ENCODE data around the gene CERKL. TPM values are rescaled to one million over a fixed set of nuclear protein-coding genes. Genes with fewer than 3 reads are reported as not detected.

Gene CERKL
- total and polyA plus RNA-seq, 2 experiments from 2014 or later: 1.9 to 2.3 TPM

DNA sequence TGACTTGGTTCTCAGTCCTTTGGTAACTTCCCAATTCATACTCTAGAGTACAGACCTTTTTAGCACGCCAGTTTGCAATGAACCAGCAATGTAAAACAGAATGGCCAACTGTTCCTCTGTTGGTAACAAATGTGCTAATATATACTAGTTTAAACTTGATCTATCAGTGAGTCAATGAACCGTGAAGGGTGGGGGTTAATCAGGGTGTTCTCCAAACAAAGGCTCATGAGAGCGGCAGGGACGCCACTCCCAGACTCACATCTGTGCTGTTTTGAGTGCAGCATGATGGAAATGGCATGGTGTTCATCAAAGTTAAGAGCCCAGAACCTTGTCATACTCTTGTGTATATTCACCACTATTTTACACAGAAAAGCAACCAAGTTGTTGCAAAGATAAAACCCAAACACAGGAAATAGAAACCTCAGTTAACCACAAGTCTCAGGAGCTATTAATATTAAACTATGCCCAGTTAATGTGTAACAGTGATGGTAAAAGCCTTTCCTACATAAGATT lies 70.3 kb downstream of the CERKL start:
- TF ChIP-seq EZH2phosphoT487 (IDR thresholded peaks at IDR 0.05; ENCODE audit: low read depth, severe bottlenecking, unreplicated experiment) (no peak), EZH2 (IDR thresholded peaks at IDR 0.05; ENCODE audit: borderline replicate concordance) (no peak), CTCF (IDR thresholded peaks at IDR 0.05; ENCODE audit: poor library complexity) (no peak)
- H3K27me3 ChIP-seq: no peaks in the 10 kb centered on the region
- peak; percentile 45 for DNase-seq (ENCODE audit: low spot score)
- 23% methylated on average over 4 of the region's 4 CpGs for WGBS (ENCODE audit: low lambda C conversion rate, missing lambda C conversion rate)
- no peaks in the 10 kb centered on the region for H3K79me2 ChIP-seq
- H3K4me3 ChIP-seq: no peak overlapping the region
- no peaks in the 10 kb centered on the region for H3K9me3 ChIP-seq (ENCODE audit: low read depth)
- H3K4me1 ChIP-seq (ENCODE audit: insufficient read depth): no peaks in the 10 kb centered on the region
- peak overlapping the region; percentile 47 for H3K27ac ChIP-seq
- peak overlapping the region; percentile 7 for H2AFZ ChIP-seq
- no peaks in the 10 kb centered on the region for H4K20me1 ChIP-seq (ENCODE audit: insufficient read depth, poor library complexity, severe bottlenecking)
- H3K36me3 ChIP-seq (replicated peaks; ENCODE audit: insufficient read depth, low read depth): no peaks in the 10 kb centered on the region
- H3K9me2 ChIP-seq (replicated peaks; ENCODE audit: insufficient read depth): no peaks in the 10 kb centered on the region
- peak overlapping the region; percentile 57 for H3K4me2 ChIP-seq

DNA sequence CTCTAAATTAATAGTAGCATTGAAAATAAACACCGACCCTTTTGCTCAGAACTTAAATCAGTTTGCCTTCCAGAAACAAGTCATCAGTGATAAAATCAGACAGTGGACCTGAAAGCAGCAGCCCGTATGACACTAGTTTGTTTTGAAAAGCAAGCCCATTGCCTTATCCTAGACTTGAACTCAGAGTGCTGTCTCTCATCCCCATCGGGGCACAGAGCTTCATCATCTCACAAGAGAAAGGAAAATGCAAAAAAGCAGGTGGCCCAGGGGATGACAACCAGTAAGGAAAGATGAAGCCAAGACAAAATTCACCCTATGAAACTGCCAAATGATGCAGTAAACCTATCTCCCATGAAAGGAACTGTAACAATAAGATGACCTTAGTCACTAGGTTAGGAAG lies 71.2 kb downstream of the CERKL start:
- H3K4me3 ChIP-seq: no peak overlapping the region
- no peaks in the 10 kb centered on the region for H4K20me1 ChIP-seq (ENCODE audit: insufficient read depth, poor library complexity, severe bottlenecking)
- H3K4me2 ChIP-seq: no peak overlapping the region
- no peak for DNase-seq (ENCODE audit: low spot score)
- H3K27ac ChIP-seq: peak overlapping the region; percentile 47
- 52% methylated on average over 3 of the region's 3 CpGs for WGBS (ENCODE audit: low lambda C conversion rate, missing lambda C conversion rate)
- H3K27me3 ChIP-seq: no peaks in the 10 kb centered on the region
- H3K9me3 ChIP-seq (ENCODE audit: low read depth): no peaks in the 10 kb centered on the region
- H3K4me1 ChIP-seq (ENCODE audit: insufficient read depth): no peaks in the 10 kb centered on the region
- H3K9me2 ChIP-seq (replicated peaks; ENCODE audit: insufficient read depth): no peaks in the 10 kb centered on the region
- no peak overlapping the region for H2AFZ ChIP-seq
- no peak for TF ChIP-seq EZH2phosphoT487 (IDR thresholded peaks at IDR 0.05; ENCODE audit: low read depth, severe bottlenecking, unreplicated experiment)
- no peak for TF ChIP-seq CTCF (IDR thresholded peaks at IDR 0.05; ENCODE audit: poor library complexity)
- no peak for TF ChIP-seq EZH2 (IDR thresholded peaks at IDR 0.05; ENCODE audit: borderline replicate concordance)
- H3K79me2 ChIP-seq: no peaks in the 10 kb centered on the region
- no peaks in the 10 kb centered on the region for H3K36me3 ChIP-seq (replicated peaks; ENCODE audit: insufficient read depth, low read depth)

- H3K27ac ChIP-seq: no peak overlapping the region
- H3K4me1 ChIP-seq (ENCODE audit: insufficient read depth): no peaks in the 10 kb centered on the region
- H3K4me3 ChIP-seq: no peak overlapping the region
- H2AFZ ChIP-seq: no peak overlapping the region
- TF ChIP-seq CTCF (IDR thresholded peaks at IDR 0.05; ENCODE audit: poor library complexity) (no peak), EZH2phosphoT487 (IDR thresholded peaks at IDR 0.05; ENCODE audit: low read depth, severe bottlenecking, unreplicated experiment) (no peak)
- no peaks in the 10 kb centered on the region for H4K20me1 ChIP-seq (ENCODE audit: insufficient read depth, poor library complexity, severe bottlenecking)
- no peaks in the 10 kb centered on the region for H3K27me3 ChIP-seq
- H3K36me3 ChIP-seq (replicated peaks; ENCODE audit: insufficient read depth, low read depth): no peaks in the 10 kb centered on the region
- no peak overlapping the region for H3K4me2 ChIP-seq
- no peaks in the 10 kb centered on the region for H3K79me2 ChIP-seq
- H3K9me3 ChIP-seq (ENCODE audit: low read depth): no peaks in the 10 kb centered on the region
- no peaks in the 10 kb centered on the region for H3K9me2 ChIP-seq (replicated peaks; ENCODE audit: insufficient read depth)
- 78% methylated on average over 2 of the region's 2 CpGs for WGBS (ENCODE audit: low lambda C conversion rate, missing lambda C conversion rate)
- DNase-seq (ENCODE audit: low spot score): no peak
These were observed 75.4 kb downstream of the CERKL start for GRCh38 chr2:181581534-181581933.

DNA sequence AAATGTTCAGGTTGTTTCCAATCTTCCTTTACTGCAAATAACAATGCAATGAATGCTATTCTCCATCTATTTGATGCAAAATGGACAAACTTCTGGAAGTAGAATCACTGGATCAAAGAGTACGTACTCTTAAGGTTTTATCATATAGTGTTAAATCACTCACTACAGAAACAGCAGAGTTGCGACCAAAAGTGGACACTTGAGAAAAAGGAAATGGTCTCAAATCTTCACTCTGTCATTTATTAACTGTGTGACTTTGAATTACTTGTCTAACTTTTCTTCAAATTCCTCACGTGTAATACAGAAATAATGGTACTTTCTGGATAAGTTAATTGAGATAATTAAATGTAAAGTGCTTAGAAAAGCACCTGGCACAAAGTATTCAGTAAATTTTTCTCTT lies 78.1 kb downstream of the CERKL start:
- no peaks in the 10 kb centered on the region for H3K27me3 ChIP-seq
- H3K79me2 ChIP-seq: no peaks in the 10 kb centered on the region
- DNase-seq (ENCODE audit: low spot score): no peak
- H3K4me1 ChIP-seq (ENCODE audit: insufficient read depth): peaks cover 12% of the 10 kb centered on the region
- no peaks in the 10 kb centered on the region for H3K36me3 ChIP-seq (replicated peaks; ENCODE audit: insufficient read depth, low read depth)
- no peak overlapping the region for H3K27ac ChIP-seq
- no peaks in the 10 kb centered on the region for H3K9me2 ChIP-seq (replicated peaks; ENCODE audit: insufficient read depth)
- TF ChIP-seq CTCF (IDR thresholded peaks at IDR 0.05; ENCODE audit: poor library complexity) (no peak), EZH2 (IDR thresholded peaks at IDR 0.05; ENCODE audit: borderline replicate concordance) (no peak), EZH2phosphoT487 (IDR thresholded peaks at IDR 0.05; ENCODE audit: low read depth, severe bottlenecking, unreplicated experiment) (no peak)
- no peaks in the 10 kb centered on the region for H4K20me1 ChIP-seq (ENCODE audit: insufficient read depth, poor library complexity, severe bottlenecking)
- H3K4me3 ChIP-seq: no peak overlapping the region
- no peak overlapping the region for H2AFZ ChIP-seq
- H3K9me3 ChIP-seq (ENCODE audit: low read depth): no peaks in the 10 kb centered on the region
- H3K4me2 ChIP-seq: no peak overlapping the region
- WGBS (ENCODE audit: low lambda C conversion rate, missing lambda C conversion rate): 52% methylated on average over 3 of the region's 3 CpGs
